Thymus (tissue), 11 donors: ENCODE measurements around the gene ERGIC1. TPM values are rescaled to one million over a fixed set of nuclear protein-coding genes. Genes with fewer than 3 reads are reported as not detected.

Source experiments
- DNase-seq, 9 donors: peaks; one replicate each; pipeline ENCODE4 v3.0.0-alpha.2; 2013; ENCODE audit warnings: low spot score in 9 of 9, low read depth in 6 of 9, missing footprints in 1 of 9
- H3K27ac ChIP-seq, 2 donors: one replicate each; pipeline ENCODE4 v1.5.1; 2013; ENCODE audit warnings: control low read depth in 1 of 2, low read depth in 1 of 2, low read length in 1 of 2, mild to moderate bottlenecking in 1 of 2, moderate library complexity in 1 of 2
- H3K27me3 ChIP-seq, 2 donors: one replicate each; pipeline ENCODE4 v1.5.1; 2013; ENCODE audit warnings: low read length in 1 of 2; ENCODE audit not compliant: control insufficient read depth in 2 of 2, insufficient read depth in 1 of 2
- H3K36me3 ChIP-seq, 2 donors: one replicate each; pipeline ENCODE4 v1.5.1; 2013; ENCODE audit warnings: low read length in 1 of 2, mild to moderate bottlenecking in 1 of 2, moderate library complexity in 1 of 2; ENCODE audit not compliant: control insufficient read depth in 2 of 2, insufficient read depth in 2 of 2
- H3K4me1 ChIP-seq, 2 donors: one replicate each; pipeline ENCODE4 v1.5.1; 2013; ENCODE audit warnings: low read length in 2 of 2; ENCODE audit not compliant: control insufficient read depth in 2 of 2, insufficient read depth in 2 of 2
- H3K4me3 ChIP-seq, 2 donors: one replicate each; pipeline ENCODE4 v1.5.1; 2013; ENCODE audit warnings: low read length in 2 of 2, control low read depth in 1 of 2, mild to moderate bottlenecking in 1 of 2
- H3K9me3 ChIP-seq, 2 donors: one replicate each; pipeline ENCODE4 v1.5.1; 2013; ENCODE audit warnings: low read length in 1 of 2, mild to moderate bottlenecking in 1 of 2; ENCODE audit not compliant: control insufficient read depth in 2 of 2, insufficient read depth in 1 of 2
- WGBS: extraction: QIAGEN DNeasy Blood & Tissue Kit; methylation state at CpG from one replicate; pipeline ENCODE4 v1.1.7; 2013; 5-methylcytosine and 5-hydroxymethylcytosine counted together
- polyA plus RNA-seq: library from polyadenylated mRNA; stranded (reverse); fragments of 200-250 nt; gene quantifications from one replicate; pipeline ENCODE4 v1.2.3, GENCODE V29; 2013
- total RNA-seq: library from RNA; stranded (reverse); fragments of 120-200 nt; gene quantifications from one replicate; pipeline ENCODE4 v1.2.4, GENCODE V29; 2013
- donor health status: healthy.

ERGIC1 gene
- total and polyA plus RNA-seq, 2 donors = 57.2 to 69.2 TPM

DNA sequence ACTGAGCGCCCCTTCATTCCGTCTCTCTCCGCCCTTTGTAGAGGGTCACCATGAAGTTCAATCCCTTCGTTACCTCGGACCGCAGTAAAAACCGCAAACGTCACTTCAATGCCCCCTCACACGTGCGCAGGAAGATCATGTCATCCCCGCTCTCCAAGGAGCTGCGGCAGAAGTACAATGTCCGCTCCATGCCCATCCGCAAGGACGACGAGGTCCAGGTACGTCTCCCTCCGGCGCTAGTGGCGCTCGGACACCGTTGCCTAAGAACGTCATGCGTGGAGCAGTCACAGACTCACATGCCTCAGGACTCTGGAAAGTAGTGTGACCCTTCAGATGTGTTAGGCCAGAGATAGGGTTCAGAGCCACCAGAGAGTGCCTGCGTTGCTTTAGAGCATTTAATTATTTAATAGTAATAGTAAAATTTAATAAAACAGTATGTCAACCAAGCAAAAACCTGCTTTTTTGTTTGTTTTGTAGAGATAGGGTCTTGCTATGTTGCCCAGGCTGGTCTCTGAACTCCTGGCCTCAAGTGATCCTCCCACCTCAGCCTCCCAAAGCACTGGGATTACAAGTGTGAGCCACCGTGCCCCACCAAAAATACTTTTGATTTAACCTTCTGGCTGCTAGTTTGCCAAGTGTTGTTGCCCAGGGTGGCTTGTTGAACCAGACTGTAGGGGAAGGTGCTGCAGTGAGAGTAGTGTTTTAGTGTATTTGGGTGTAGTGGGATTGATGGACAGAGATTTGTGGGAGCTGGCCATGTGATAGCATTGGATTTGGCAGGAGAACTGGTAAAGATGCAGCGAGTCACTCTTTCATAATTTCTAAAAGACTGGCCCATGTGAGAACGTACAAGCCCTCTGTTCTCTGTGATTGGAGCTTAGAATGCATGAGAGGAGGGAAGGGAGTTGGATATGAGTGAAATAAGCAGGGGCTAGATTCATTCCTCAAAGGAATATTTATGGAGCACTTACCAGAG, 126.1 kb downstream of the ERGIC1 start:
- H3K4me3 ChIP-seq = peak overlapping the region; percentile 57 to 99
- DNase-seq = no peak
- peaks cover 4 to 7% of the 10 kb centered on the region in 2 donors for H3K36me3 ChIP-seq
- no peaks in the 10 kb centered on the region for H3K9me3 ChIP-seq
- WGBS = 13% methylated on average over 28 of the region's 28 CpGs
- peaks cover 11 to 14% of the 10 kb centered on the region in 2 donors for H3K4me1 ChIP-seq
- peak overlapping the region in 1 of 2 donors; percentile 10 for H3K27ac ChIP-seq
- H3K27me3 ChIP-seq = peaks cover 5 to 13% of the 10 kb centered on the region in 2 donors

DNA sequence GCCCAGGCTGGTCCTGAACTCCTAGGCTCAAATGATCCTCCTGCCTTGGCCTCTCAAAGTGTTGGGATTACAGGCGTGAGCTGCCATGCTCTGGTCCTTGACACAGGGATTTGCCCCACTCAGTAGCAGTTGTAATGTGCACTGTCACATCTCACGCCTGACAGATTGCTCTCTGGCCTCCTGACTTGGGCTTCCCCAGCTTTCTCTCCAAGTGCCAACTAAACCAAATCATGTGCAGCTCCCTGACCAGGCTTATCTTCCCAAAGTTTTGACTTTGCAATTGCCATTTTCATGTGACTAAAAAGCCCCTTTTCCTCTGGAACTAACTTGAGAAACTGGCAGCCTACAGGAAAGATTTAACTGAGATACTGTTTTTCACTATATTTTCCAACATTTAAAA, 135.9 kb downstream of the ERGIC1 start:
- Histone ChIP-seq H3K36me3 (peaks cover 20 to 29% of the 10 kb centered on the region in 2 donors), H3K9me3 (no peaks in the 10 kb centered on the region), H3K27me3 (no peaks in the 10 kb centered on the region), H3K4me3 (no peak overlapping the region), H3K4me1 (no peaks in the 10 kb centered on the region), H3K27ac (no peak overlapping the region)
- no peak for DNase-seq
- 99% methylated on average over 2 of the region's 2 CpGs for WGBS

DNA sequence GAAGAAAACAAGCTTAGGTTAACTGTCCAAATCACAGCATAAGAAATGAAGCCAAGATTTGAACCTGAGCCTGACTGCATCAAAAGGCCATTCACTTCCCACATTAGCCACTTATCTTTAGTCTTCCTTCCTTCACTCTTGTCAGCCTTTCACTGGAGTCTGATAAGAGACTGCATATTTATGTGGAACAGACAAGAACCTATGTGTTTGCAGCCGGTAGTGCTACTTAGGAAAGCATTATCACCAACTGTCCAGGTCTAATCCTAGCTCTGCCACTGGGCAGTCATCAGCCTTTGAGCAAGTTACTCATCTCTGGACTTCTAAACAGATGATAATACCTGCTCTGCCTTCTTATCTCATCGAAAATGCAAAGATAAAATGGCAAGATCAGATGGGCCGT, 137.4 kb downstream of the ERGIC1 start:
- no peak for DNase-seq
- Histone ChIP-seq H3K27me3 (no peaks in the 10 kb centered on the region), H3K9me3 (no peaks in the 10 kb centered on the region), H3K27ac (no peak overlapping the region), H3K4me1 (no peaks in the 10 kb centered on the region), H3K36me3 (peaks cover 16 to 20% of the 10 kb centered on the region in 2 donors), H3K4me3 (no peak overlapping the region)
- 98% methylated on average over 3 of the region's 3 CpGs for WGBS

DNA sequence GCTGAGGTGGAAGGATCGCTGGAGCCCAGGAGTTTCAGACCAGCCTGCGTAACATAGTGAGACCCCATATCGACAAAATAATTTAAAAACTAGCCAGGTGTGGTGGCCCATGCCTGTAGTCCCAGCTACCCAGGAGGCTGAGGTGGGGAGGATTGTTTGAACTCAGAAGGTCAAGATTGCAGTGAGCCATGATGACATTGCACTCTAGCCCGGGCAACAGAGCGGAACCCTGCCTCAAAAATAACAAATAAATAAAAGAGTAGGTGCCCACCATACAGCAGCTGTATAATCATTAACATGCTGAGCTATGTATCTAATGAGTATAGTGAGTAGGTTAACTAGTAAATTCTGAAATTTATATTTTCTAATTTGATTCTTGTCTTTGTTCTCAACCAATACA, 138.5 kb downstream of the ERGIC1 start:
- peaks cover 16 to 20% of the 10 kb centered on the region in 2 donors for H3K36me3 ChIP-seq
- no peaks in the 10 kb centered on the region for H3K4me1 ChIP-seq
- no peak overlapping the region for H3K27ac ChIP-seq
- H3K27me3 ChIP-seq = no peaks in the 10 kb centered on the region
- DNase-seq = no peak
- no peak overlapping the region for H3K4me3 ChIP-seq
- WGBS = 97% methylated on average over 5 of the region's 5 CpGs
- no peaks in the 10 kb centered on the region for H3K9me3 ChIP-seq

DNA sequence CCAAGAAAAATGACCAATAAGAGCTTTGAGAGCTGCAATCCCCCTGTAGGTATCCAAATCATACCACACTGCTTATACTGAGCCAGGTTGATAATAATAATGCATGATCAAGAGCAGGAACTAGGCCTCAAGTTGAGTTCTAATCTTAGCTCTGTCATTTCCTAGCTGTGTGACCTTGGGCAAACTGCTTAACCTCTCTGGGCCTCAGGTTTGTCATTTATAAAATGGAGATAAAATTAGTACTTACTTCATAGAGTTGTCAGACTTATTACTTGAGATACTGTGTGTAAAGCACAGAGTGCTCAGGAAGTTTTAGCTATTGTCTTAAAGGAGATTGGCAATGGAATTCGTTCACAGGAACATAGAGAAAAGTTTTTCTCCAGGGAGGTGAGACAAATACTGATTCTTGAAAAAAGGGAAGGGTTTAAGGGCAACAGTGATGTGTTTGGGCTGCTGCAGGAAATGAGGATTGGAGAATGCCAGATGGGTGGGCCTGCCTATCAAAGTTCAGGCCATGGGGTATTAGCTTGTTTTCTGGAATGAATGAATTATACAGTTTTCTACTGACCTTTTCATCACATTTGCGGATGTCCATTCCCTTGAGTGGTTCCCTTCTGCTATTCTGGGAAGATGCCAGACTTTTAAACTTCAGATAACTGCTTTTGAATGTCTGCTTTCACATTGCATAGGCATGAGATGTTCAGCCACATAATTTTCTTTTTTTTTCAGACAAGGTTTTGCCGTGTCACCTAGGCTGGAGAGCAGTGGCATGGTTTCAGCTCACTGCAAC, 139.3 kb downstream of the ERGIC1 start:
- Histone ChIP-seq H3K9me3 (no peaks in the 10 kb centered on the region), H3K4me1 (no peaks in the 10 kb centered on the region), H3K27ac (no peak overlapping the region), H3K4me3 (no peak overlapping the region), H3K27me3 (no peaks in the 10 kb centered on the region), H3K36me3 (peaks cover 14 to 17% of the 10 kb centered on the region in 2 donors)
- DNase-seq = no peak
- 84% methylated on average over 3 of the region's 3 CpGs for WGBS

DNA sequence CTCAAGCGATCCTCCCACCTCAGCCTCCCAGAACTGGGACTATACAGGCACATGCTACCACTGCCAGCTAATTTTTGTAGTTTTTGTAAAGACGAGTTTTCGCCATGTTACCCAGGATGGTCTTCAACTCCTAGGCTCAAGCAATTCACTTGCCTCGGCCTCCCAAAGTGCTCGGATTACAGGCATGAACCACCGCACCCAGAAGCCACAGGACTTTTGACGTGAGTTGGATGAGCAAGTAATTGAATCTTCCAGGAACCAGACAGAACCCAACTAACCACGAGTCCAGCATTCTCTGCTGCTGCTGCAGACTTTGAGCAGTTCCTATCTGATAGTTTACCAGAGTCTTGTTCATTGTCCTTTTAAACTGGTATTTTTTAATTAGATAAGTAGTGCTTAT, 139.9 kb downstream of the ERGIC1 start:
- H3K27ac ChIP-seq = no peak overlapping the region
- DNase-seq = no peak
- WGBS = 93% methylated on average over 8 of the region's 8 CpGs
- H3K4me3 ChIP-seq = no peak overlapping the region
- H3K4me1 ChIP-seq = no peaks in the 10 kb centered on the region
- no peaks in the 10 kb centered on the region for H3K27me3 ChIP-seq
- H3K9me3 ChIP-seq = no peaks in the 10 kb centered on the region
- peaks cover 11 to 14% of the 10 kb centered on the region in 2 donors for H3K36me3 ChIP-seq

DNA sequence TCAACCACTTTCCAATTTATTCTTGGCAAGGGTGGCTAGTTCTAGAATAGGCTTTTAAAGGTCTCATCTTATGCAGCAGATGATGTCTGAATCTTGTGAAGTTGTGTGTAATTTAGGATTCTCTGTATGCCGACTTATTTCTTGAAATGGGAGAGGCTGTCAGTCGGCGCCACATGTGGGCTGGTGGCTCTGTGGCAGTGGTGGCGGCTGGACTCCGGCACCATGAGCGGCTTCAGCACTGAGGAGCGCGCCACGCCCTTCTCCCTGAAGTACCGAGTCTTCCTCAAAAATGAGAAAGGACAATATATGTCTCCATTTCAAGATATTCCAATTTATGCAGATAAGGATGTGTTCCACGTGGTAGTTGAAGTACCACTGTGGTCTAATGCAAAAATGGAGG, 141.2 kb downstream of the ERGIC1 start:
- no peak for DNase-seq
- Histone ChIP-seq H3K27ac (no peak overlapping the region), H3K27me3 (no peaks in the 10 kb centered on the region), H3K36me3 (peaks cover under 1 to 3% of the 10 kb centered on the region in 2 donors), H3K4me3 (no peak overlapping the region), H3K4me1 (no peaks in the 10 kb centered on the region), H3K9me3 (no peaks in the 10 kb centered on the region)
- WGBS = 96% methylated on average over 11 of the region's 11 CpGs

DNA sequence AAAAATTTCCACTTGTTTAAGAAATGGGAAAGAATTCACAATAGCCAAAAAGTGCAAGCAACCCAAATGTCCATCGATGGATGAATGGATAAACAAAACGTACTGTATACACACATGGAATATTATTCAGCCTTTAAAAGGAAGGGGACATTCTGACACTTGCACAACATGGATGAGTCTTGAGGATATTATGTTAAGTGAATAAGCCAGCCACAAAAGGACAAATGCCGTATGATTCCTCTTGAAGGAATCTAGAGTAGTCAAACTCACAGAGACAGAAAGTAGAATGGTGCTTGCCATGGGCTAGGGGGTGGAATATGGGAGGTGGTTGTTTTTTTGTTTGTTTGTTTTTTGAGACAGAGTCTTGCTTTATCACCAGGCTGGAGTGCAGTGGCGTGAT, 145.7 kb downstream of the ERGIC1 start:
- DNase-seq = no peak
- H3K4me3 ChIP-seq = no peak overlapping the region
- H3K36me3 ChIP-seq = no peaks in the 10 kb centered on the region
- H3K9me3 ChIP-seq = no peaks in the 10 kb centered on the region
- WGBS = 98% methylated on average over 4 of the region's 4 CpGs
- H3K4me1 ChIP-seq = peaks cover 3% of the 10 kb centered on the region in 2 donors
- no peaks in the 10 kb centered on the region for H3K27me3 ChIP-seq
- no peak overlapping the region for H3K27ac ChIP-seq

DNA sequence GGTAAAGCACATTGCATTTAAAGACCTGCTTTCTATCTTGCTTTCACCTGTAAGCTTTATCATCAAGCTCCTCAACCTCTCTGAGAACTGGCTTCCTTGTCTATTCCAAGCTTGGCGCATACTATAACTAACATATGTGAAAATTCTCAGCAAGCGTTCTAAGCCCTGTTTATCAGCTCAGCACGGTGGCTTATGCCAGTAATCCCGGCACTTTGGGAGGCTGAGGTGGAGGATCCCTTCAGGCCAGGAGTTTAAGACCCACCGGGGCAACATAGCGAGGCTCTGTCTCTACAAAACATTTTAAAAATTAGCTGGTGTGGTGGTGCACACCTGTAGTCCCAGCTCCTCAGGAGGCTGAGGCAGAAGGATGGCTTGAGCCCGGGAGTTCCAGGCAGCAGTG, 147.9 kb downstream of the ERGIC1 start:
- peaks cover 3 to 6% of the 10 kb centered on the region in 2 donors for H3K4me1 ChIP-seq
- no peaks in the 10 kb centered on the region for H3K27me3 ChIP-seq
- WGBS = 98% methylated on average over 7 of the region's 7 CpGs
- H3K9me3 ChIP-seq = no peaks in the 10 kb centered on the region
- H3K4me3 ChIP-seq = no peak overlapping the region
- no peak for DNase-seq
- no peak overlapping the region for H3K27ac ChIP-seq
- H3K36me3 ChIP-seq = peaks cover 8 to 9% of the 10 kb centered on the region in 2 donors
